GM21825 (cell line): Measurements from ENCODE around the gene APEX2.
"Not testable (repeated sequence)": the region's sequence is repeated elsewhere in the genome, so short reads cannot be mapped to it uniquely, and the experiment has no call there.

Experiments
- ATAC-seq: cut with Tn5 transposase; IDR thresholded peaks from one replicate; pipeline ENCODE4 v1.9.1; 2021; ENCODE audit warnings: mild to moderate bottlenecking, moderate library complexity; ENCODE audit not compliant: unreplicated experiment

Gene APEX2

DNA sequence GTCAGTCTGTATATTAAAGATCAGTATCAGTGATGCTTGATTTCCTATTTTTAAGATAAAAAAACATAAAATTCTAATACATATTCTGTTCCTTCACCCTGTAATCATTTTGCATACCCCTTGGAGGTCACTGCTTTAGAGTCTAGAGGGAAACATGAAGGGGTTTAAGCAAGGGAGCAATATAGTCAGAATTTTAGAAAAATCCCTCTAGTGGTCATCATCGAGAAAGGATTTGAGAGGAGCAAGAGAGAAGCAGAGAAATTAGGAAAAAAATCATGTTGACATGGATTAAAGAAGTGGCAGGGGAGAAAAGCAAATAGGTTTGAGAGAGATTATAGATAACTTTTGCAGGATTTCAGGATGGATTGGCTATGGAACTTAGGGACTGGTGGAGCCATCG, 11.1 kb downstream of the APEX2 start:
- no peak for ATAC-seq

DNA sequence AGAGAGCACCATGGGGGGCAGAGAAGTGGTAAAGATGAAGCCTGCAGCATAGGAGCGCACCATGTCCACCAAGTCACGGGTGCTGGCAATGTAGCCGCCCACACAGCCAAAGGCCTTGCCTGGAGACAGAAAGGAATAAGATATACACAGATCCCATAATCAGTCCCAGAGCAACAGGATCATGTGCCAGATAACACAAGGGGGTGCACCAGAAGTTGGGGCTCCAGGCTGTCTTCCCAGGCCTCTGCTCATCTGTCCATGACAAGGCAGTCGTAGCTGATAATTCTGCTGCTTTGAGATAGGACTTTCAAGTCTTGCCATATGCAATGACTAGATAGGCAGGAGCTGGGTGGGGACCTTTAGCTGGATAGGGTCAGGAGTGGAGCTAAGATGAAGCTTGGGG, 14.7 kb downstream of the APEX2 start:
- ATAC-seq = no peak

DNA sequence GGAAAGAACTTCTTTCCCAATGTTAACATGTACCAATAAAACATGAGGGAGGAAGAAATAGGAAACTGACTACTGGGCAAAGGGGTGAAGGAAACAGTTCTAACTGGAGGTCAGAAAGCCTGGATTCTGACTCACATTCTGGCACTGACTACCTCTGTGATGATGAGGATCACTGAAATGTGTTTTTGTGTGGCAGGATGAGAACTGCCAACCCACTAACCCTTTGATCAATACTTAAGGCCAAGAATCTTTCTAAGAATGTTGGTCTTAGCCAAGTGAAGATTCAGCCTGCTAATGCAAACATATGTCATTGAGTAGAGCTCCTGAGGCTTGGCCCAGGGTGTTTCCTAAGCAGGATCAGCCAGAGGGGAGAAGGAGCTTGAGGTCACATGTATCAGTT, 26.0 kb downstream of the APEX2 start:
- ATAC-seq = no peak

DNA sequence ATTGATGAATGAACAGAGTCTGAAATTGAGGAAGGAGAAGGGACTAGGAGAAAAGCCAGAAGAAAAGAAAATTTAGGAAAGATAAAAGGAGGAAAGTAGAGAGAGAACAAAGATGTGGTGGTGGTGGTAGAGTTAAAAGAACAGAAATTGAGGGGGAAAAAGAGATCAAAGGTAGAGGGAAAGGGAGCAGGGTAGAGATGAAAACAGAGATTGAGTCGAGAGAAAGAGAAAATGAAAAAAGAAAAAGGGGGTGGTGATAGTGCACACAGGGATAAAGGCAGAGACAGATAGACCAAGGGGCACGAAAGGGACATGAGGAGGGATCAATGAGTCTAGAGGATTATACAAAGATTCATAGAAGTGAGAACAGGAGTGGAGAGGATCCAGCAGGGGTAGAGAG, 26.7 kb downstream of the APEX2 start:
- no peak for ATAC-seq

DNA sequence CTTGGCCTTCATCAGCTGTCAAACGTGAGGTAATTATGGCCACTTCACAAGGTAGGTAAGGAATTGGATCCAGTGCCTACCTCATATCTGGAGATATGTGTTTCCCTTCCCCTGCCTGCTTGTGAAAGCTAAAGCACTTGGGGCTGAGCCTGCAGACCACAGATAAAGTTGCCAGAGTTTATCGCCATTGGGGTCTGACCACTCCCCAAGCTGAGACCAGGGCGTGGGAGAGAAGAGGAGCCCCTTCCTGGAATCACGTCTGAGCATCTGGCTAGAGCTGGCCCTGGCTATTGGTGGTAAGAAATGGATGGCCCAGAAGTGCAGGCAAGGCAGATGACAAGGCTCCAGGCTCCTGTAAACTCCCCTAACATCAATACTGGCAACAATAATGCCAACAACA, 27.9 kb downstream of the APEX2 start:
- ATAC-seq = no peak

DNA sequence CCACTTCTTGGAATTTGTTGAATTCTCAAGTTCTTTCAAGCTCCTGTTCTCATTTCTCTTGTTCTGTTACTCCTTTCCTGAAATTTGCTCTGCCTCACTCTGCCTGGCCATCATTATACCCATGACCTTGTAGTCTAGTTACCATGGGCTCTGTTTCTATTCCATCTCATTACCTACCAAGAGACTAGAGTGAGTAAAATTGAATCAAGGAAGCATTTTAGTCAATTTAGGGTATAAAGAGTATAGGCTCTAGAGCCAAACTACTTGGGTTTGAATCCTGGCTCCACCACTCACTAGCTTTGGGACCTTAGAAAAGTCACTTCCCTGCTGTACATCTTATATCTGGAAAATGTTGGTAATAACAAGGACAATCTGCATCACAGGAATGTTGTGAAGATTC, 28.4 kb downstream of the APEX2 start:
- no peak for ATAC-seq

DNA sequence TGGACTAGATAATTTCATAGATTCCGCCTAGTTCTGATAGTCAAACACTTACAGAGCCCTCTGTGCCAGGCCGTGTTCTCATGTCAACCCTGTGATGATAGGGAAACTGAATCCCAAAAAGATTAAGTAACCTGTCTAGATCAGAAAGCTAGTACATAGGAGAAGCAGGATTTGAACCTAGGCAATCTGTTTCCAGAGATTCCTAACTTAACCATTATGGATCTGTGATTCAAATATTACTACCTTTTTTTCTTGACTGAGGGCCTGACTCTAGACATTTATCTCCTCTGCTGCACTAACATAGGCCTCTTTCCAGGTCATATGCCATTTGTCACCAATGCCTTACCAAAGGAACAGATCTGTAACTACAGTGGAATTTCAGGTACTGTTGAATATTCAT, 29.1 kb downstream of the APEX2 start:
- no peak for ATAC-seq

DNA sequence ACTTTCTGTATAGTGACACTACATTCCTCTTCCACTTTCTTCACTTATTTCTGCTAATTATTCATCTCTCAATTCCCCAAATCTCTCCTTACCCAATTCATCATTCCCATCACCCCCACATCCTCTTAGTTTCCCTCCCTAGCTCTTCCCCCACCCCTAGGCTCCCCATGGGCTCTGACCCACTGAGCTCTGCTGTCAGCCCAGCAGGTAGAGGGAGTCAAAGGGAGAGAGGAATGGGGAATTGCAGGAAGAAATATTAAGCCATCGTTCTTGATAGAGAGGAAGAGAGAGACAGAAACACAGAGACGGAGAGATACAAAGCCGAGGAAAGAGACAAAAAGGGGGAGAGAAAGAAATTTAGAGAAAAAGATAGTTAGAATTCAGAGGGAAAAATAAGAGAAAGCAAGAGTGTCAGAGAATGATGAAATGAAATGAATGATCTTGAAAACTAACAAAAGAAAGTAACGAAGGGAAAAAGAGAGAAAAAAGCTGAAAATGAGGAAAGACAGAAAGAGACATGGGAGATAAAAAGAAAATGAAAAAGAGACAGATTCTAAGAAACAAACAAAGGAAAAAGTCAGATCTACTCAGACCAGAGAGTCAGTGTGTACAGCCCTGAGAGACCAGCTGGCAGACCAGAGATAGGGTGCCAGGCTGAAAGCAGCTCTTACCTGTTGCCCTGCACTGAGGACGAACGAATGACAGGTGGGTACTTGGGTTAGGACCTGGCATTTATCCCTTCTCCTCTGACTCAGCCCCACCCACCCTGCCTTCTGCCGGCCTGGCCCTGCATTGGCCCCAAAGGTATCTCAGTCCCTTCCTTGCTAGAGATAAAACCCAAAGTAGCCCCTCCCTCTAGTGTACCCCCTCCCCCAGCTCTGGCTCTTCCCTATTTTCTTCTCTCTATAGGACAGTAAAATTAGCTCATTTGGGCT, 30.4 kb downstream of the APEX2 start, which contains the start of gene ALAS2:
TSS of gene ALAS2 (minus strand) at position 707 of the 935 bp plus-strand sequence. CDS start 4,977 bp downstream, outside the sequence.
- ATAC-seq = no peak

DNA sequence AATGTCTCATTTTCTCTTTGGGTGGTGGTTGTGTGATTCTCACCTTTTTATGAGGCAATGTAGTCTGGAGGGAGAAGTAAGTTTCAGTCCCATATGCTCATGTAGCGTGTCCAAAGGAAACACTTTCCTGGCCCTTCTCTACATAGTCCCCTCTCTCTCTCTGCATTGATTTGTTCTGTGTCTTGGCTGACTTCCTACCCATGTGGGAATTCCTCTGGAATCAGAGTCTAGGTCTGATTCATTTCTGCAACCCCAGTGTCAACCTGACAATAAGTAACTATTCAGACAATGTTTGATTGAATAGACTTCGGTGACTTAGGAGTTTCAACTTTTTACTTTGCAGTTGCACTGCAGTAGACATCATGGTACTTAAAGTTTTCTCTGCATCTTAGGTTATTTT, 33.3 kb downstream of the APEX2 start:
- ATAC-seq = no peak

DNA sequence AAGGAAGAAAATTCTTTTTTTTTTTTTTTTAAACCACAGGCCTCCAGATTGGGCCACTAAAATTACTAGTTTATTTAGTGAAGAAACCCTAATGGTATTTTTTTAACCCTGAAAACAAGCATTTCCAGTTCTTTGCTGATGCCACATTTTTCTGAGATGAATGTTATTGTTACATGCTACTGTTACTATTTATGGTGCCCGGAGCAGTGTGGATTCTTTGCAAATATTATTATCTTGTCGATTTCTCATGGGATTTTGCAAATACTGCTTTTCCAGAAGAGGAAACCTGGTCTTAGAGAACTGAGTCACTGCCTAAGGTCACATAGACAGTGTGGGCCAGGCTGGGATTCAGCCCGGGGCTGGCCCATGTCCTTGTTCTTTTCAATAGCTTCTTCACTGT, 39.3 kb downstream of the APEX2 start:
- no peak for ATAC-seq

DNA sequence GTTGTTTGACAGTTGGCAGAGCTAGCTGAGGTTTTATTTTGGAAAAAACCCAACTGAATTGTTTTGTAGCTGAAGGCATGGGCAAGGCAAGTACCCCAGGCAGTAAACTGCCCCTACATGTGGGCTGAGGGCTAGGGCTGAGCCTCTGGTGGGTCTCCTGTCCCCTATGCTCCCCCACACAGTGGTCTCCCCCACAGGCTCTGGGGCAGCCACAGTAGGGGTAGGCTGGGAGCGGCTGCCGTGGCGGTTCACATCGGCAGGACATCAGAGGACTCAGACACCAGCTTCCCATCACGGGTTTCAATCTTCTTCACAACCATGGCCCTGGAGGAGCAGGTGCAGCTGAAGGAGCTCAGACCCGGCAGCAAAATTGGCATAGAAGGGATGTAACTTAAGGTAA, 41.4 kb downstream of the APEX2 start:
- ATAC-seq = no peak

DNA sequence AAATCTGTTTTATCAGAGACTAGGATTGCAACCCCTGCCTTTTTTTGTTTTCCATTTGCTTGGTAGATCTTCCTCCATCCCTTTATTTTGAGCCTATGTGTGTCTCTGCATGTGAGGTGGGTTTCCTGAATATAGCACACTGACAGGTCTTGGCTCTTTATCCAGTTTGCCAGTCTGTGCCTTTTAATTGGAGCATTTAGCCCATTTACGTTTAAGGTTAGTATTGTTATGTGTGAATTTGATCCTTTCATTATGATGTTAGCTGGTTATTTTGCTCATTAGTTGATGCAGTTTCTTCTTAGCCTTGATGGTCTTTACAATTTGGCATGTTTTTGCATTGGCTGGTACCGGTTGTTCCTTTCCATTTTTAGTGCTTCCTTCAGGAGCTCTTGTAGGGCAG, 50.4 kb downstream of the APEX2 start:
- ATAC-seq = not testable (repeated sequence)

DNA sequence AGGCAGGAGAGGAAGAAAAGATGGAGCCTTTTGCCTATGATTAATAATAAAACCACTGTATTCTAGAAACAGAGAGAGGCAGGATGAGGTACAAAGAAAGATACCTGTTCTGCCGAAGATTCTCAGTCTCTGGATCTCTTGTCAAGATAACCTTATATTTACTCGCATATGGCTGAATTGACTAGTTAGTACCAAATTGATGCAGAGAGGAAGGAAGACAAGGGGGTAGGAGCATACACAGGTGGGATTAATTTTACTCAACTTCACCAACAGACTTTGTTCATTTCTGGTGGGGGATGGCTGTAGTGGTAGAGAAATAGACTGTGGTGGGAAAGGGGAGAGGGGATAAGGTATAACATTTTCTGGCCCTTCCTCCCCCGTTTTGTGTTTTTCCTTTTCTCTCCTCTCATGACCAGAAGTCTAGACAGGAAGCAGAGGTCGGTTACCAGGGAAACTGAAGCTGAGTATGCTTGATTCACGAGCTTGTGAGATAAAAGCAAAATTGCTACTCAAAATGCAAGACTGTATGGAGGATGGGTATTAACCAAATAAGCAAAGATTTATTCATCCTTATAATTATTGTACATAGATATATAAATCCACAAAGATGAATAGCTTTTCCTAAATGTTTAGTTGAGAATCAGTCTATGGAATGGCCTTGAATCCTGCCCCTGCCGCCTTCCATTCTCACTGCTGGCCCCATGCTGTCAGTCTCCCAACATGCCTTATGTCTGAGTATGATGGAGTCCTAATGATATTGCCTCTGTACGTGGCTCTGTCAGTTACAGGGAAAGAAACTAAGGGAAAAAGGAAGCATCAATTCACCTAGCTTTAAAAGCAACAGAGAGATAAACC, 56.9 kb downstream of the APEX2 start:
- no peak for ATAC-seq

DNA sequence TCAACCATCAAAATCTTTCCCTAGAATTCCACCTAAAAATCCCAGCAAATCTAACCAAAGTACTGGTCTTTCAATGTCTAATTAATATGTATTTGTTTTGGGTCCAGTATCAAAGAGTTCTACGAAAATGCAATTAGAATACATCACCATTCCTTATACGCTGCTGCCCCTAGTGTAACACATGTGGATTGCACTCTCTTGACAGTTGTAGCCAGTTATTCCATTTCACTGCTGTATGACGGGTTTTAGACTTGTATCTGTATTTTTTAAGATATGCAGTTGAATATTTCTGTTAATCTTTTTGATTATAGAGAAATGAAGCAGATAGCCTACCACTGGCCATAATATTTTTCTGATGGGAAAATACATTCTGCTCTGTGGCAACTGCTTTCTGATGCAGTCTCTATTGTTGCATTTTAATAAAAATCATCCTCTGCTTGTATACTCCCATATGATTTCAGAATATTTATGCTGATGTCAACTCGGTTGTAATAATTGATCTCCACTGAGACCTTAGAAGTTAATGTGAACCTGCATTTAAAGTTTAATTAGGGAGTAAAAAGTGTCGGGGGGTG, 57.6 kb downstream of the APEX2 start:
- no peak for ATAC-seq
